Astrocyte (in vitro differentiated cells and primary cell): ENCODE results near the gene SLC26A9. TPM values are rescaled to one million over a fixed set of nuclear protein-coding genes. Genes with fewer than 3 reads are reported as not detected.

ENCODE experiments used
- DNase-seq: peaks from one replicate; pipeline ENCODE4 v3.0.0-alpha.2; 2010; ENCODE audit warnings: low read depth
- FAIRE-seq: peaks from 2 replicates; lab custom pipeline; 2011; peaks lifted over from hg19 to GRCh38; lab: Jason Lieb, UNC
- H2AFZ ChIP-seq: 2 replicates; pipeline ENCODE4 v1.6.0; 2012; ENCODE audit warnings: low read depth, low read length, inconsistent platforms
- H3K27ac ChIP-seq: 2 replicates; pipeline ENCODE4 v1.5.1; 2011; ENCODE audit warnings: low read depth, low read length, inconsistent platforms
- H3K27me3 ChIP-seq: 2 replicates; pipeline ENCODE4 v1.6.0; 2011; ENCODE audit warnings: low read length, inconsistent platforms; ENCODE audit not compliant: insufficient read depth
- H3K36me3 ChIP-seq: 2 replicates; pipeline ENCODE4 v1.5.1; 2011; ENCODE audit warnings: low read length, inconsistent platforms; ENCODE audit not compliant: insufficient read depth
- H3K4me1 ChIP-seq: 2 replicates; pipeline ENCODE4 v1.5.1; 2011; ENCODE audit warnings: low read length, inconsistent platforms; ENCODE audit not compliant: insufficient read depth
- H3K4me2 ChIP-seq: 2 replicates; pipeline ENCODE4 v1.6.0; 2012; ENCODE audit warnings: low read length, inconsistent platforms
- H3K4me3 ChIP-seq: 2 replicates; pipeline ENCODE4 v1.5.1; 2011; ENCODE audit warnings: low read depth, mild to moderate bottlenecking, low read length, inconsistent platforms; ENCODE audit not compliant: insufficient read depth
- H3K79me2 ChIP-seq: 2 replicates; pipeline ENCODE4 v1.6.0; 2012; ENCODE audit warnings: mild to moderate bottlenecking, low read length, inconsistent platforms; ENCODE audit not compliant: insufficient read depth
- H3K9ac ChIP-seq: 2 replicates; pipeline ENCODE4 v1.6.0; 2012; ENCODE audit warnings: mild to moderate bottlenecking, low read length, inconsistent platforms
- H3K9me3 ChIP-seq: 2 replicates; pipeline ENCODE4 v1.5.1; 2012; ENCODE audit warnings: low read depth, mild to moderate bottlenecking, low read length, inconsistent platforms; ENCODE audit not compliant: insufficient read depth
- H4K20me1 ChIP-seq: 2 replicates; pipeline ENCODE4 v1.6.0; 2012; ENCODE audit warnings: low read length, inconsistent platforms; ENCODE audit not compliant: insufficient read depth
- H3K27ac Mint-ChIP-seq: one replicate; pipeline ENCODE4 v1.8.0; 2021; ENCODE audit warnings: mild to moderate bottlenecking, mixed read lengths; ENCODE audit not compliant: unreplicated experiment
- H3K27me3 Mint-ChIP-seq: one replicate; pipeline ENCODE4 v1.8.0; 2021; ENCODE audit warnings: low read depth, mixed read lengths; ENCODE audit not compliant: unreplicated experiment
- H3K36me3 Mint-ChIP-seq: one replicate; pipeline ENCODE4 v1.8.0; 2021; ENCODE audit warnings: low read depth, mixed read lengths; ENCODE audit not compliant: unreplicated experiment
- H3K4me1 Mint-ChIP-seq: one replicate; pipeline ENCODE4 v1.8.0; 2021; ENCODE audit warnings: low read depth, mixed read lengths; ENCODE audit not compliant: unreplicated experiment
- H3K4me3 Mint-ChIP-seq: one replicate; pipeline ENCODE4 v1.8.0; 2021; ENCODE audit warnings: mild to moderate bottlenecking, moderate library complexity, mixed read lengths; ENCODE audit not compliant: unreplicated experiment
- H3K9me3 Mint-ChIP-seq: one replicate; pipeline ENCODE4 v1.8.0; 2021; ENCODE audit warnings: mild to moderate bottlenecking, mixed read lengths; ENCODE audit not compliant: unreplicated experiment
- CTCF ChIP-seq: IDR thresholded peaks from 2 replicates; pipeline ENCODE4 v1.5.1; 2011; ENCODE audit warnings: low read depth, mild to moderate bottlenecking, inconsistent platforms, low read length, moderate library complexity; ENCODE audit not compliant: insufficient read depth
- EZH2 ChIP-seq: IDR thresholded peaks from 2 replicates; pipeline ENCODE4 v1.6.1; 2012; ENCODE audit warnings: mild to moderate bottlenecking, low read length, inconsistent platforms; ENCODE audit not compliant: insufficient read depth
- total RNA-seq: library from RNA; stranded (reverse); gene quantifications from 2 replicates; pipeline ENCODE4 v1.2.1, GENCODE V29; 2021

Gene SLC26A9
- total RNA-seq, 1 donor from 2014 or later: not detected

DNA sequence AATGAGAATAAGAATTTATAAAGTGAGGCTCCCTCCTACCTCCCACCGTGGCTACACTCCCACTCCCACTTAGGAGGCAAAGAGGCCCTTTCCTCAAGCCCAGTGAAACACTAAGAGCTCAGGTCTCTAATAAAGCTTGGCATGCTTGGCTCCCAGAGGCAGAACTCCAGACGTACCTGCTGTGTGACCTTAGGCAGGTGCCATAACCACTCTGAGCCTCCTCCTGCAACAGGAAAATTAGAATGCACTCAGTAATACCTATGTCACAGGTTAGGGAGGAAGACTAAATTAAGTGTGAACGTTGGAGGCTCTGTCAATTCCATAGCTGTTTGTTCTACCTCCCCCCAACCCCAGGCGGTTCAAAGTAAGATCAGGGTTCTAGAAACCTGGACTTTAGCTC is 16.5 kb upstream of the SLC26A9 start:
- Histone ChIP-seq H3K4me3 (no peak overlapping the region), H3K9ac (no peak overlapping the region), H2AFZ (no peak overlapping the region), H3K27me3 (peaks cover 15% of the 10 kb centered on the region), H3K79me2 (no peaks in the 10 kb centered on the region), H4K20me1 (no peaks in the 10 kb centered on the region), H3K4me1 (peaks cover 27% of the 10 kb centered on the region), H3K9me3 (no peaks in the 10 kb centered on the region), H3K27ac (no peak overlapping the region), H3K36me3 (no peaks in the 10 kb centered on the region), H3K4me2 (no peak overlapping the region)
- Mint-ChIP-seq H3K27me3 (peaks cover 77% of the 10 kb centered on the region), H3K27ac (no peak overlapping the region), H3K36me3 (no peaks in the 10 kb centered on the region), H3K4me1 (peaks cover 2% of the 10 kb centered on the region), H3K4me3 (no peak overlapping the region), H3K9me3 (peaks cover 5% of the 10 kb centered on the region)
- DNase-seq (no peak), FAIRE-seq (no peak)
- TF ChIP-seq CTCF (no peak), EZH2 (no peak)

DNA sequence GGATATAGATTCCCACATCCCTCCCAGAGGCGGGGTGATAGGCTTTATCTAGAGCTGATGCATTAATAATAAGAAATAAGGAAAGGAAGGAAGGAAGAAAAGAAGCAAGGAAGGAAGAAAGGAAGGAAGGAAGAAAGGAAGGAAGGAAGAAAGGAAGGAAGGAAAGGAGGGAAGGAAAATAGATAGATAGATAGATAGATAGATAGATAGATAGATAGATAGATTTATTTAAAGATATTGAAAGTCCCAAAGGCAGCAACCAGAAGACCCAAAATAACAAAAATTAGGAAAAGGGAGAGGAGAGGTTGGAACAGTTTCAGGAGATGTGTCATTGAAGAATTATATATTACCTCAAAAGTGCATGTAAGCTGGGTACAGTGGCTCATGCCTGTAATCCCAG is 12.2 kb upstream of the SLC26A9 start:
- Mint-ChIP-seq H3K9me3 (peaks cover 3% of the 10 kb centered on the region), H3K27me3 (peaks cover 70% of the 10 kb centered on the region), H3K36me3 (peaks cover 3% of the 10 kb centered on the region), H3K4me3 (no peak overlapping the region), H3K4me1 (no peaks in the 10 kb centered on the region), H3K27ac (no peak overlapping the region)
- H3K36me3 ChIP-seq: no peaks in the 10 kb centered on the region
- H4K20me1 ChIP-seq: no peaks in the 10 kb centered on the region
- H3K79me2 ChIP-seq: no peaks in the 10 kb centered on the region
- DNase-seq (no peak), FAIRE-seq (no peak)
- H3K4me1 ChIP-seq: peaks cover 8% of the 10 kb centered on the region
- no peaks in the 10 kb centered on the region for H3K9me3 ChIP-seq
- H3K9ac ChIP-seq: no peak overlapping the region
- H3K4me3 ChIP-seq: no peak overlapping the region
- no peak overlapping the region for H3K27ac ChIP-seq
- peaks cover 24% of the 10 kb centered on the region for H3K27me3 ChIP-seq
- no peak overlapping the region for H3K4me2 ChIP-seq
- no peak for TF ChIP-seq EZH2
- TF ChIP-seq CTCF: no peak
- no peak overlapping the region for H2AFZ ChIP-seq

DNA sequence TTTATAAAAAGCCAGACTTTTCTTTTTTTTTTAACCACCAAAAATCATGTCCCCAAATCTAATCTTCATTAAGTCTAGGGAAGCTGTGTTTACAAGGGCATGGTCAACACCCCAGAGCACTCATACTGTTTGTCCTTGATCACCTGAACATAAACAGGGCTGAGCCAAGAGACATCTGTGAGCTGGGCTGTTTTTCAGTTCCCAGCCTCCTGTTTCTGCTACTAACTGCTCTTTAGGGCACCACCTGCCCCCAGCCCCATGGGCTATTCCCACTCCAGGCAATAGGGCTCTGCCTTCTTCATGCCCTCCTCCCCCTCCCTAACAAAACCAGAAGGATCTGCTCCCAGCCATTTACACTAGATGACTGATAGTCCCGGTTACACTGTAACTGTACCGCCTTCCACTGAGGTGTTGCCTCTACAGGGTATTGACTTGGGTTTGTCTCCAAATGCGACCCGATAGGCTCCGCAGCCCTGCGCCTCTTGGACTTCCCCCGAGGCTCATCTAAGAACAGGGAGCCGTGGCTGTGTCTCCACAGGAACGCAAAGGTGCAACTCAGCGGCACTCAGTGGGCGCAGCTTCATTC is 11.7 kb upstream of the SLC26A9 start:
- H3K9ac ChIP-seq: no peak overlapping the region
- H3K4me2 ChIP-seq: no peak overlapping the region
- no peak for DNase-seq
- Mint-ChIP-seq H3K9me3 (peaks cover 2% of the 10 kb centered on the region), H3K27ac (peak overlapping the region; percentile 70), H3K4me1 (no peaks in the 10 kb centered on the region), H3K4me3 (no peak overlapping the region), H3K36me3 (peaks cover 3% of the 10 kb centered on the region), H3K27me3 (peaks cover 65% of the 10 kb centered on the region)
- H3K27me3 ChIP-seq: peaks cover 22% of the 10 kb centered on the region
- TF ChIP-seq CTCF: no peak
- no peak for TF ChIP-seq EZH2
- H4K20me1 ChIP-seq: no peaks in the 10 kb centered on the region
- no peak overlapping the region for H2AFZ ChIP-seq
- no peaks in the 10 kb centered on the region for H3K36me3 ChIP-seq
- no peak for FAIRE-seq
- H3K27ac ChIP-seq: no peak overlapping the region
- H3K9me3 ChIP-seq: no peaks in the 10 kb centered on the region
- peaks cover 13% of the 10 kb centered on the region for H3K4me1 ChIP-seq
- no peaks in the 10 kb centered on the region for H3K79me2 ChIP-seq
- no peak overlapping the region for H3K4me3 ChIP-seq
